WTC11 (cell line): ENCODE results near the gene SHF. TPM values are rescaled to one million over a fixed set of nuclear protein-coding genes. Genes with fewer than 3 reads are reported as not detected.

Experiments used
- ATAC-seq: fragments of 200-7000 bp; cut with Tn5 transposase; 2 replicates; pipeline ENCODE4 v1.10.0; 2021; ENCODE audit warnings: mild to moderate bottlenecking, moderate library complexity
- CTCF ChIA-PET: fragments of 300-600 bp; sonication (Branson Sonifier 250); formaldehyde crosslinking; loops from one replicate; lab custom pipeline; 2021; ENCODE audit warnings: antibody characterized with exemption; lab: Charles Lee
- POLR2A ChIA-PET: fragments of 350-600 bp; sonication (Branson Sonifier 250); formaldehyde crosslinking; loops from one replicate; lab custom pipeline; 2021; ENCODE audit warnings: antibody characterized with exemption; lab: Charles Lee
- DNase-seq: peaks from one replicate; pipeline ENCODE4 v3.0.0; 2021; ENCODE audit warnings: low spot score
- H3K27ac Mint-ChIP-seq: 2 replicates; pipeline ENCODE4 v1.8.0; 2021; ENCODE audit warnings: mixed read lengths
- H3K27me3 Mint-ChIP-seq: 2 replicates; pipeline ENCODE4 v1.8.0; 2021; ENCODE audit warnings: low read depth, mild to moderate bottlenecking, moderate library complexity, mixed read lengths
- H3K36me3 Mint-ChIP-seq: 2 replicates; pipeline ENCODE4 v1.8.0; 2021; ENCODE audit warnings: mixed read lengths
- H3K4me1 Mint-ChIP-seq: 2 replicates; pipeline ENCODE4 v1.8.0; 2022; ENCODE audit warnings: mixed read lengths
- H3K4me3 Mint-ChIP-seq: 2 replicates; pipeline ENCODE4 v1.8.0; 2021; ENCODE audit warnings: mild to moderate bottlenecking, moderate library complexity, mixed read lengths
- H3K9me3 Mint-ChIP-seq: 2 replicates; pipeline ENCODE4 v1.8.0; 2021; ENCODE audit warnings: mixed read lengths
- CBFB ChIP-seq: sonication (generic); formaldehyde crosslinking; IDR thresholded peaks from 2 replicates; pipeline ENCODE4 v1.8.1; 2022; ENCODE audit warnings: mild to moderate bottlenecking, low read depth, missing genetic modification reagents
- CDX4 ChIP-seq: fragments of 250-450 bp; sonication (Bioruptor Pico); IDR thresholded peaks from 2 replicates; pipeline ENCODE4 v1.9.0; 2021; ENCODE audit warnings: moderate library complexity, mild to moderate bottlenecking, inconsistent platforms, borderline replicate concordance
- CREM ChIP-seq: sonication (generic); formaldehyde crosslinking; IDR thresholded peaks from 2 replicates; pipeline ENCODE4 v1.8.1; 2022; ENCODE audit warnings: mild to moderate bottlenecking, missing genetic modification reagents, moderate library complexity
- KAT7 ChIP-seq: sonication (generic); formaldehyde crosslinking; IDR thresholded peaks from 2 replicates; pipeline ENCODE4 v1.8.1; 2023; ENCODE audit warnings: missing genetic modification reagents, mild to moderate bottlenecking, borderline replicate concordance
- NR2C2 ChIP-seq: sonication (generic); formaldehyde crosslinking; IDR thresholded peaks from 2 replicates; pipeline ENCODE4 v1.8.0; 2022; ENCODE audit warnings: mild to moderate bottlenecking, missing genetic modification reagents
- NR3C1 ChIP-seq: sonication (generic); formaldehyde crosslinking; conservative IDR thresholded peaks from 2 replicates; pipeline ENCODE4 v1.8.1; 2023; ENCODE audit warnings: low read depth, mild to moderate bottlenecking, missing genetic modification reagents
- PRRX2 ChIP-seq: fragments of 250-450 bp; sonication (Bioruptor Pico); IDR thresholded peaks from 2 replicates; pipeline ENCODE4 v1.8.0; 2021; ENCODE audit warnings: mild to moderate bottlenecking
- SMAD4 ChIP-seq: sonication (generic); formaldehyde crosslinking; IDR thresholded peaks from 2 replicates; pipeline ENCODE4 v1.8.0; 2022; ENCODE audit warnings: mild to moderate bottlenecking, missing genetic modification reagents
- TCF7 ChIP-seq: sonication (generic); formaldehyde crosslinking; IDR thresholded peaks from 2 replicates; pipeline ENCODE4 v1.8.0; 2022; ENCODE audit warnings: mild to moderate bottlenecking, low read depth, missing genetic modification reagents, moderate library complexity
- ZMAT4 ChIP-seq: fragments of 250-450 bp; sonication (Bioruptor Pico); IDR thresholded peaks from 2 replicates; pipeline ENCODE4 v1.9.0; 2021; ENCODE audit warnings: mild to moderate bottlenecking
- ZNF232 ChIP-seq: sonication (generic); formaldehyde crosslinking; IDR thresholded peaks from 2 replicates; pipeline ENCODE4 v1.8.0; 2022; ENCODE audit warnings: mild to moderate bottlenecking, missing genetic modification reagents
- ZNF263 ChIP-seq: sonication (generic); formaldehyde crosslinking; IDR thresholded peaks from 2 replicates; pipeline ENCODE4 v1.8.1; 2022; ENCODE audit warnings: low read depth, mild to moderate bottlenecking, moderate library complexity, missing genetic modification reagents
- ZNF423 ChIP-seq: fragments of 250-450 bp; sonication (Bioruptor Pico); IDR thresholded peaks from 2 replicates; pipeline ENCODE4 v2.1.2; 2022; ENCODE audit warnings: mild to moderate bottlenecking, moderate library complexity
- ZNF425 ChIP-seq: fragments of 250-450 bp; sonication (Bioruptor Pico); conservative IDR thresholded peaks from 2 replicates; pipeline ENCODE4 v1.9.0; 2021; ENCODE audit warnings: mild to moderate bottlenecking
- ZNF532 ChIP-seq: fragments of 250-450 bp; sonication (Bioruptor Pico); IDR thresholded peaks from 2 replicates; pipeline ENCODE4 v1.9.0; 2021; ENCODE audit warnings: mild to moderate bottlenecking, borderline replicate concordance
- ZNF671 ChIP-seq: fragments of 250-450 bp; sonication (Bioruptor Pico); IDR thresholded peaks from 2 replicates; pipeline ENCODE4 v1.8.0; 2021; ENCODE audit warnings: mild to moderate bottlenecking
- total RNA-seq: library from RNA; stranded (reverse); gene quantifications from 3 replicates; pipeline ENCODE4 v1.2.3, GENCODE V29; 2021
- TF ChIP-seq, protein P1 (sequence below): sonication (generic); formaldehyde crosslinking; IDR thresholded peaks from 2 replicates; pipeline ENCODE4 v1.8.1; 2023; ENCODE audit warnings: mild to moderate bottlenecking, missing genetic modification reagents
- TF ChIP-seq, protein P2 (sequence below): sonication (generic); formaldehyde crosslinking; IDR thresholded peaks from 2 replicates; pipeline ENCODE4 v1.8.0; 2022; ENCODE audit warnings: mild to moderate bottlenecking, missing genetic modification reagents
- TF ChIP-seq, protein P3 (sequence below): fragments of 250-450 bp; sonication (Bioruptor Pico); IDR thresholded peaks from 2 replicates; pipeline ENCODE4 v1.8.0; 2021; ENCODE audit warnings: mild to moderate bottlenecking

SHF gene
- total RNA-seq, 1 experiment from 2014 or later, result 30.6 TPM

DNA sequence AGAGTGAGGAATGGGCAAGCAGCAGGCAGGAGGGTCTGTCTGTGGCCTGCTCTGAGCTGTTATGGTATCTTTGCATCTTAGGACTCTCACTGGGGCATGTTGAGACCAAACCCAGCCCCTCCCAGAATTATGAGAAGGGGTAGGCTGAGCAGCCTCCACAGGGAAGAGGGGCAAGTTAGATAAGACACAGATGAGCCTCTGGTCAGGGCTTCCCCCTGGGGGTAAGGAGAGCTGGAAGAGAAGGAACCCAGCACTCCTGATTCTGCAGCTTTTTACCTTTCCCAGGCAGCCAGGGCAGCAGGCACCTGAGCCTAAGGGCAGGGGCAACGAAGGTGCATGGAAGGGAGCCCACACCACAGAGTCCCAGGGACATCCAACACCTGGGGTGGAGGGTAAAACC is 38.7 kb downstream of the SHF start:
- Mint-ChIP-seq H3K9me3 (no peaks in the 10 kb centered on the region), H3K27me3 (peaks cover 14% of the 10 kb centered on the region)
- TF ChIP-seq NR3C1 (CRISPR knock-in tag), result no peak
- no peak for TF ChIP-seq ZMAT4 (CRISPR knock-in tag)
- no peak for TF ChIP-seq CBFB
- no peak for TF ChIP-seq CDX4 (CRISPR knock-in tag)
- TF ChIP-seq, all 79 proteins: peak for 0
- Mint-ChIP-seq H3K36me3 (no peaks in the 10 kb centered on the region), H3K4me3 (no peak overlapping the region), H3K27ac (no peak overlapping the region), H3K4me1 (peaks cover 3% of the 10 kb centered on the region; the same call in 1 of the 2 replicates)
- no peak for ATAC-seq
- DNase-seq, result no peak
- CTCF ChIA-PET, result interaction anchor here (0.9 to 3.8 kb wide), 3 partner anchors 14 to 56 kb away, joined by 3 to 16 read pairs (median 10); no protein-coding TSS in a partner anchor
- POLR2A ChIA-PET, result interaction anchor here (1.0 kb wide), 1 partner anchor 12 kb away, joined by 3 read pairs; no protein-coding TSS in a partner anchor

DNA sequence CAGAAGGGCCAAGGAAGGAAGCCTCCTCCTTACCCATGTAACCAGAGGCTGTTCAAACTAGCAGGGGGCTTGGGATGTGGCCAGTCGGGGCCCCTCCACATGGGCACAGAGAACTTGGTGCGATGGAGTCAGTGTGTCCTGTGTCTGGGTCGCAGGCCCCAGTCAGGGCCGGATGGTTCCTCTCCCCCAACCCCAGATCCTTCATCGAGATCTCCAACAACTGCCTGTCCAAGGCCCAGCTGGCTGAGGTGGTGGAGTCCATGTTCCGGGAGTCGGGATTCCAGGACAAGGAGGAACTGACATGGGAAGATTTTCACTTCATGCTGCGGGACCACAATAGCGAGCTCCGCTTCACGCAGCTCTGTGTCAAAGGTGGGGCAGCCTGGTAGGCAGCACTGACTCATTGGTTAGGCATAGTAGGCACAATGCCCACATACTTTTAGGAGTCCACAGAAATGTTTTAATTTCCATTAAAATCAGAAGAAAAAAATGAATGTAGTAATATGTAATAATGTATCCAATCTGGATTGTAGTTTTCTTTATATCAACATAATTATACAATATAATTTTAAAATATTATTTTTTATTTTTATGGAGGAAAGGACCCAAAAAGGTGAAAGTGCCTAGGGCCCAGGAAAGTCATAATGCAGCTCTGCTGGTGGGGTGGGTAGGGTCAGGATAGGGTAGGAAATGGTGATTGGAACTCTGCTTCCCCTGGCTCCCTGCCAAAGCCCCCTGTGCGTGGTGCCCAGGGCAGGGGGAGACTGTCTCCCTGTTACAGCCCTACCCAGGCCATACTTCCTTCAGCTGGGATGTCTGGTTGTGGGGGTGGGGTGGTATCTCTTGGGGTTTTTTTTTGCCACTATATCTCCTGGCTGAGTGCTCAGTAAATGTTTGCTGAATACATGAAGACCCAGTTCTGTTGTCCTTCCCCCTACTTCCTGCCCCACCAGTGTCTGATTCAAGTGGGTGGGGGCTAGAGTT is 39.4 kb downstream of the SHF start:
- no peak for DNase-seq
- H3K27ac Mint-ChIP-seq, result no peak overlapping the region
- TF ChIP-seq KAT7 (CRISPR knock-in tag) (no peak), PRRX2 (CRISPR knock-in tag) (no peak), CREM (CRISPR knock-in tag) (no peak), ZNF263 (CRISPR knock-in tag) (no peak), ZNF423 (no peak), TCF7 (CRISPR knock-in tag) (no peak), ZNF671 (CRISPR knock-in tag) (no peak), ZNF232 (CRISPR knock-in tag) (no peak), ZNF425 (CRISPR knock-in tag) (no peak), NR2C2 (no peak), ZNF532 (CRISPR knock-in tag) (no peak), SMAD4 (CRISPR knock-in tag) (no peak)
- TF ChIP-seq, protein P1, sequence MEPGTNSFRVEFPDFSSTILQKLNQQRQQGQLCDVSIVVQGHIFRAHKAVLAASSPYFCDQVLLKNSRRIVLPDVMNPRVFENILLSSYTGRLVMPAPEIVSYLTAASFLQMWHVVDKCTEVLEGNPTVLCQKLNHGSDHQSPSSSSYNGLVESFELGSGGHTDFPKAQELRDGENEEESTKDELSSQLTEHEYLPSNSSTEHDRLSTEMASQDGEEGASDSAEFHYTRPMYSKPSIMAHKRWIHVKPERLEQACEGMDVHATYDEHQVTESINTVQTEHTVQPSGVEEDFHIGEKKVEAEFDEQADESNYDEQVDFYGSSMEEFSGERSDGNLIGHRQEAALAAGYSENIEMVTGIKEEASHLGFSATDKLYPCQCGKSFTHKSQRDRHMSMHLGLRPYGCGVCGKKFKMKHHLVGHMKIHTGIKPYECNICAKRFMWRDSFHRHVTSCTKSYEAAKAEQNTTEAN (CRISPR knock-in tag), result no peak
- TF ChIP-seq, protein P2, sequence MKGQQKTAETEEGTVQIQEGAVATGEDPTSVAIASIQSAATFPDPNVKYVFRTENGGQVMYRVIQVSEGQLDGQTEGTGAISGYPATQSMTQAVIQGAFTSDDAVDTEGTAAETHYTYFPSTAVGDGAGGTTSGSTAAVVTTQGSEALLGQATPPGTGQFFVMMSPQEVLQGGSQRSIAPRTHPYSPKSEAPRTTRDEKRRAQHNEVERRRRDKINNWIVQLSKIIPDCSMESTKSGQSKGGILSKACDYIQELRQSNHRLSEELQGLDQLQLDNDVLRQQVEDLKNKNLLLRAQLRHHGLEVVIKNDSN, result no peak
- TF ChIP-seq, protein P3, sequence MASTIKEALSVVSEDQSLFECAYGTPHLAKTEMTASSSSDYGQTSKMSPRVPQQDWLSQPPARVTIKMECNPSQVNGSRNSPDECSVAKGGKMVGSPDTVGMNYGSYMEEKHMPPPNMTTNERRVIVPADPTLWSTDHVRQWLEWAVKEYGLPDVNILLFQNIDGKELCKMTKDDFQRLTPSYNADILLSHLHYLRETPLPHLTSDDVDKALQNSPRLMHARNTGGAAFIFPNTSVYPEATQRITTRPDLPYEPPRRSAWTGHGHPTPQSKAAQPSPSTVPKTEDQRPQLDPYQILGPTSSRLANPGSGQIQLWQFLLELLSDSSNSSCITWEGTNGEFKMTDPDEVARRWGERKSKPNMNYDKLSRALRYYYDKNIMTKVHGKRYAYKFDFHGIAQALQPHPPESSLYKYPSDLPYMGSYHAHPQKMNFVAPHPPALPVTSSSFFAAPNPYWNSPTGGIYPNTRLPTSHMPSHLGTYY (CRISPR knock-in tag), result no peak
- no peak for ATAC-seq
- no peaks in the 10 kb centered on the region for H3K9me3 Mint-ChIP-seq
- H3K4me1 Mint-ChIP-seq, result peaks cover 3% of the 10 kb centered on the region; the same call in 1 of the 2 replicates
- ChIA-PET CTCF (interaction anchor here (0.9 to 3.8 kb wide), 2 partner anchors 15 to 57 kb away, joined by 3 to 16 read pairs; no protein-coding TSS in a partner anchor), POLR2A (interaction anchor here (1.0 kb wide), 1 partner anchor 11 kb away, joined by 3 read pairs; no protein-coding TSS in a partner anchor)
- peaks cover 11% of the 10 kb centered on the region for H3K27me3 Mint-ChIP-seq
- no peaks in the 10 kb centered on the region for H3K36me3 Mint-ChIP-seq
- H3K4me3 Mint-ChIP-seq, result no peak overlapping the region
